GM18511 (cell line): ENCODE data around the gene ADGRG4.
"Not testable (repeated sequence)": the region's sequence is repeated elsewhere in the genome, so short reads cannot be mapped to it uniquely, and the experiment has no call there.

Experiments used
- ATAC-seq: cut with Tn5 transposase; IDR thresholded peaks from one replicate; pipeline ENCODE4 v1.9.1; 2021; ENCODE audit warnings: mild to moderate bottlenecking, moderate library complexity; ENCODE audit not compliant: unreplicated experiment

Gene ADGRG4

GRCh38 chrX:136300721-136301120, at the start of gene ADGRG4:
TSS of gene ADGRG4 (plus strand) at chrX:136300963. CDS start at chrX:136308778, 7,815 bp downstream.
- ATAC-seq = not testable (repeated sequence)

- ATAC-seq = peak; percentile 88
Observed at GRCh38 chrX:136251041-136251991, 49.4 kb upstream of the ADGRG4 start, which contains the start of gene MAP7D3. TSS of gene MAP7D3 (minus strand) at chrX:136251400. CDS start at chrX:136251358, 42 bp downstream.

- ATAC-seq = no peak
Observed at GRCh38 chrX:136255541-136255940, 45.2 kb upstream of the ADGRG4 start.

GRCh38 chrX:136256026-136256425, 44.7 kb upstream of the ADGRG4 start:
- no peak for ATAC-seq

GRCh38 chrX:136258951-136259350, 41.8 kb upstream of the ADGRG4 start:
- no peak for ATAC-seq

GRCh38 chrX:136259543-136259942, 41.2 kb upstream of the ADGRG4 start:
- no peak for ATAC-seq

- no peak for ATAC-seq
Observed at GRCh38 chrX:136260776-136261175, 40.0 kb upstream of the ADGRG4 start.

- no peak for ATAC-seq
Observed at GRCh38 chrX:136261321-136261720, 39.4 kb upstream of the ADGRG4 start.

- no peak for ATAC-seq
Observed at GRCh38 chrX:136262243-136262642, 38.5 kb upstream of the ADGRG4 start.

GRCh38 chrX:136262812-136263315, 37.9 kb upstream of the ADGRG4 start:
- ATAC-seq = no peak

GRCh38 chrX:136266828-136267227, 33.9 kb upstream of the ADGRG4 start:
- no peak for ATAC-seq

- peak; percentile 79 for ATAC-seq
Observed at GRCh38 chrX:136268051-136269048, 32.4 kb upstream of the ADGRG4 start.

GRCh38 chrX:136269921-136270320, 30.8 kb upstream of the ADGRG4 start:
- no peak for ATAC-seq

- ATAC-seq = peak; percentile 55
Observed at GRCh38 chrX:136271300-136271699, 29.5 kb upstream of the ADGRG4 start.

GRCh38 chrX:136272325-136272724, 28.4 kb upstream of the ADGRG4 start:
- ATAC-seq = no peak

GRCh38 chrX:136273986-136274385, 26.8 kb upstream of the ADGRG4 start:
- no peak for ATAC-seq

- ATAC-seq = no peak
Observed at GRCh38 chrX:136275553-136275952, 25.2 kb upstream of the ADGRG4 start.

- ATAC-seq = not testable (repeated sequence)
Observed at GRCh38 chrX:136286375-136286774, 14.4 kb upstream of the ADGRG4 start.

- no peak for ATAC-seq
Observed at GRCh38 chrX:136291824-136292223, 8.9 kb upstream of the ADGRG4 start.

GRCh38 chrX:136292656-136293055, 8.1 kb upstream of the ADGRG4 start:
- ATAC-seq = no peak

GRCh38 chrX:136295380-136295779, 5.4 kb upstream of the ADGRG4 start:
- no peak for ATAC-seq
